T-helper 2 cell treated with Interferon-gamma antibody and Interleukin-4, amounts not matched to agents 5 μg/mL and 100 μg/mL, for 36 hours (primary cell): ENCODE results near the gene PROC.

Experiments used
- DNase-seq: peaks from one replicate; pipeline ENCODE4 v3.0.0; 2021; ENCODE audit warnings: low spot score
- H3K27ac Mint-ChIP-seq: one replicate; pipeline ENCODE4 v1.8.0; 2021; ENCODE audit warnings: mild to moderate bottlenecking, mixed read lengths
- H3K27me3 Mint-ChIP-seq: one replicate; pipeline ENCODE4 v1.8.0; 2021; ENCODE audit warnings: low read depth, mixed read lengths
- H3K36me3 Mint-ChIP-seq: one replicate; pipeline ENCODE4 v1.8.0; 2021; ENCODE audit warnings: low read depth, mixed read lengths
- H3K4me1 Mint-ChIP-seq: one replicate; pipeline ENCODE4 v1.8.0; 2021; ENCODE audit warnings: low read depth, mixed read lengths
- H3K4me3 Mint-ChIP-seq: one replicate; pipeline ENCODE4 v1.8.0; 2022; ENCODE audit warnings: mild to moderate bottlenecking, moderate library complexity, mixed read lengths
- H3K9me3 Mint-ChIP-seq: one replicate; pipeline ENCODE4 v1.8.0; 2021; ENCODE audit warnings: mixed read lengths

Gene PROC

DNA sequence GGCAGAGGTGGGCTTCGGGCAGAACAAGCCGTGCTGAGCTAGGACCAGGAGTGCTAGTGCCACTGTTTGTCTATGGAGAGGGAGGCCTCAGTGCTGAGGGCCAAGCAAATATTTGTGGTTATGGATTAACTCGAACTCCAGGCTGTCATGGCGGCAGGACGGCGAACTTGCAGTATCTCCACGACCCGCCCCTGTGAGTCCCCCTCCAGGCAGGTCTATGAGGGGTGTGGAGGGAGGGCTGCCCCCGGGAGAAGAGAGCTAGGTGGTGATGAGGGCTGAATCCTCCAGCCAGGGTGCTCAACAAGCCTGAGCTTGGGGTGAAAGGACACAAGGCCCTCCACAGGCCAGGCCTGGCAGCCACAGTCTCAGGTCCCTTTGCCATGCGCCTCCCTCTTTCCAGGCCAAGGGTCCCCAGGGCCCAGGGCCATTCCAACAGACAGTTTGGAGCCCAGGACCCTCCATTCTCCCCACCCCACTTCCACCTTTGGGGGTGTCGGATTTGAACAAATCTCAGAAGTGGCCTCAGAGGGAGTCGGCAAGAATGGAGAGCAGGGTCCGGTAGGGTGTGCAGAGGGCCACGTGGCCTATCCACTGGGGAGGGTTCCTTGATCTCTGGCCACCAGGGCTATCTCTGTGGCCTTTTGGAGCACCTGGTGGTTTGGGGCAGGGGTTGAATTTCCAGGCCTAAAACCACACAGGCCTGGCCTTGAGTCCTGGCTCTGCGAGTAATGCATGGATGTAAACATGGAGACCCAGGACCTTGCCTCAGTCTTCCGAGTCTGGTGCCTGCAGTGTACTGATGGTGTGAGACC, at the start of gene PROC:
PROC (plus strand) TSS at position 128 of the 812 bp plus-strand sequence. CDS start 1,516 bp downstream, outside the sequence.
- H3K4me1 Mint-ChIP-seq = peaks cover 16% of the 10 kb centered on the region
- no peaks in the 10 kb centered on the region for H3K9me3 Mint-ChIP-seq
- H3K27ac Mint-ChIP-seq = no peak within 1 kb of the TSS
- H3K27me3 Mint-ChIP-seq = peaks cover 25% of the 10 kb centered on the region
- peak within 1 kb of the TSS; percentile 3 for H3K4me3 Mint-ChIP-seq
- no peaks in the 10 kb centered on the region for H3K36me3 Mint-ChIP-seq
- DNase-seq = no peak

DNA sequence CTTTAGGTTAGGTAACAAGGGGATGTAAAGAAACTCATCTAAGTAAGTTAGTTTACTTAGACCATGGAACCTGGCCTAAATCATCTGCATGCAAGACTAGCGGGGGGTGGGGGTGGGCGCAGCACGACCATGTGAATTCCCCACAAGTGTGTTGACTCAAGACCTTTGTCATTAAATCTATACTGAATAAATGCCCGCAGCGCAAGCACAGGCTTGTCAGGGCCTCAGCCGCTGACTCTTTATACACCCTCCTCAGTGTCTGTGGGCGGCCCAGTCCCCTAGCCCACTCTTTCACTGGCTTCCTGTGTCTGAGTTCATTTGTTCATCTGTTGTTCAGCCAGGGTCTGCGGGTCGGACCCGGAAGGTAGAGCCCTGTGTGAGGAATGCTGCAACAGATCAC, 48.2 kb upstream of the PROC start:
- no peak overlapping the region for H3K27ac Mint-ChIP-seq
- H3K4me3 Mint-ChIP-seq = no peak overlapping the region
- DNase-seq = no peak
- H3K27me3 Mint-ChIP-seq = no peaks in the 10 kb centered on the region
- H3K9me3 Mint-ChIP-seq = peaks cover 51% of the 10 kb centered on the region
- H3K36me3 Mint-ChIP-seq = peaks cover 32% of the 10 kb centered on the region
- H3K4me1 Mint-ChIP-seq = peaks cover 5% of the 10 kb centered on the region

GRCh38 chr2:127371037-127371436, 47.2 kb upstream of the PROC start:
- H3K27ac Mint-ChIP-seq = no peak overlapping the region
- DNase-seq = no peak
- no peak overlapping the region for H3K4me3 Mint-ChIP-seq
- H3K36me3 Mint-ChIP-seq = peaks cover 37% of the 10 kb centered on the region
- H3K4me1 Mint-ChIP-seq = no peaks in the 10 kb centered on the region
- H3K27me3 Mint-ChIP-seq = no peaks in the 10 kb centered on the region
- peaks cover 57% of the 10 kb centered on the region for H3K9me3 Mint-ChIP-seq

DNA sequence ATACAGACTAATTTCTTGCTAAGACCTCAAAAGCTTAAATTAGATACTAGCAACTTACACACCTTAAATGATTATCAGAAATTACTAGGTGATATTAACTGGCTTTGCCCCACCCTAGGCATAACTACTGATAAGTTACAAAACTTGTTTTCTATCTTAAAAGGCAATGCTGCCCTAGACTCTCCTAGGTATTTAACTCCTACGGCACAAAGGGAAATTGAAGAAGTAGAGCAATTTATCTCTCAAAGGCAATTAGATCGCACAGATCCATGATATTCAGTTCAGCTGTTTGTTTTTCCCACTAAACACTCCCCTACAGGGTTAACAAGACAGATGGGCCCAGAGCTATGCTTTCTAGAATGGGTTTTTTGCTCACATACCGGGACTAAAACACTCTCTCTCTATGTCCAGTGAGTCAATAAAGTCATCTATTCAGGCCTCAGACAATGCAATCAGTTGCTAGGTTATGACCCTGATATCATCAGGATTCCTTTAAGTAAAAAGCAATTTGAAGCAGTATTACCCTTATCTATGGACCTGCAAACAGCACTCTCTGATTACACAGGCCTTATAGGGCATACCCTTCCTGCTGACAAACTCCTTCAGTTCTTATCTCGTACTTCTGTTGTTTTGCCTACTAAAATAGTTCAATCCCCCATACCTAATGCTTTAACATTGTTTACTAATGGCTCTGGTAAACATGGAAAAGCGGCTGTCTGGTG, 44.7 kb upstream of the PROC start:
- no peak for DNase-seq
- Mint-ChIP-seq H3K27ac (no peak overlapping the region), H3K36me3 (peaks cover 47% of the 10 kb centered on the region), H3K4me1 (peaks cover 7% of the 10 kb centered on the region), H3K27me3 (no peaks in the 10 kb centered on the region), H3K4me3 (no peak overlapping the region), H3K9me3 (peaks cover 66% of the 10 kb centered on the region)

DNA sequence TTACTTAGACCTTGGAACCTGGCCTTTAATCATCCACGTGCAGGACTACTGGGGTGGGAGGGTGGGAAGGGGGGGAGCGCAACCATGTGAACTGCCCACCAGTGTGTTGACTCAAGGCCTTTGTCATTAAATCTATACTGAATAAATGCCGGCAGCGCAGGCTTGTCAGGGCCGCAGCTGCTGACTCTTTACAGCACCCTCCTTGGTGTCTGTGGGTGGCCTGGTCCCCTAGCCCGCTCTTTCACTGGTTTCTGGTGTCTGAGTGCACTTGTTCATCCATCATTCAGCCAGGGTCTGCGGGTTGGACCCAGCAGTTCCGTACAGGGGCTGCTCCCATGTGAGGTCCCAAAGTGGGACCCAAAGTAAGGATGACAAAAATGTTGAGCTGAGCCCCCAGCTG, 42.0 kb upstream of the PROC start:
- no peak for DNase-seq
- Mint-ChIP-seq H3K9me3 (peaks cover 47% of the 10 kb centered on the region), H3K27ac (no peak overlapping the region), H3K36me3 (peaks cover 36% of the 10 kb centered on the region), H3K4me1 (peaks cover 7% of the 10 kb centered on the region), H3K27me3 (no peaks in the 10 kb centered on the region), H3K4me3 (no peak overlapping the region)

DNA sequence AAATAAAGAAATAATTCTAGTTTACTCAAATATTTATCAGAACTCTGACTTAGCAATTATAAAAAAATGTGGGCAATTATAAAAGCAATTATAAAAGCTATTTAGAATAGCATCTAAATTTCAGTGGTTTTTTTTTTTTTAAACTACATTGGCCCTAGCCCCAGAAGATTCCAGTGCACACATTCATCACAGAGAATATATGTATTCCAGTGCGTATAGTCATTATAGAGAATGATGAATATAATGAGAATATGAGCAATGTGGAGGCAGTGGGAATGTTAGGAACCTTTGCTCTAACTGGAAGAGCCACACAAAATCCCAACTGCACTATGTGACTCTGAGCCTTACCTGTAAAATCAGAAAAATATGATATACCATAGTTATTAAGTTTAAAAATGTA, 41.0 kb upstream of the PROC start:
- no peak overlapping the region for H3K27ac Mint-ChIP-seq
- peaks cover 37% of the 10 kb centered on the region for H3K9me3 Mint-ChIP-seq
- H3K4me3 Mint-ChIP-seq = no peak overlapping the region
- no peaks in the 10 kb centered on the region for H3K27me3 Mint-ChIP-seq
- no peak for DNase-seq
- peaks cover 30% of the 10 kb centered on the region for H3K36me3 Mint-ChIP-seq
- H3K4me1 Mint-ChIP-seq = peaks cover 7% of the 10 kb centered on the region

DNA sequence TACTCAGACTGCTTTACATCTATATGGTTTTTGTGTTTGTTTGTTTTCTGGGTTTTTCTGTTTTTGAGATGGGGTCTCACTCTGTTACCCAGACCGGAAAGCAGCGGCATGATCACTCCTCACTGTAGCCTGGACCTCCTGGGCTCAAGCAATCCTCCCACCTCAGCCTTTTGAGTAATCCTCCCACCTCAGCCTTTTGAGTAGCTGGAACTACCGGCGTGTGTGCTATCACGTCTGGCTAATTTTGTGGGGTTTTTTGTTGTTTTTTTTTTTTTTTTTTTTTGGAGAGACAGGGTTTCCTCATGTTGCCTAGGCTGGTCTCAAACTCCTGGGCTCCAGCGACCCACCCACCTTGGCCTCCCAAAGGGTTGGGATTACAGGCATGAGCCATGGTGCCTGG, 39.5 kb upstream of the PROC start:
- Mint-ChIP-seq H3K9me3 (peaks cover 26% of the 10 kb centered on the region), H3K27me3 (no peaks in the 10 kb centered on the region), H3K36me3 (peaks cover 29% of the 10 kb centered on the region), H3K4me1 (peaks cover 14% of the 10 kb centered on the region), H3K4me3 (no peak overlapping the region), H3K27ac (no peak overlapping the region)
- no peak for DNase-seq

- Mint-ChIP-seq H3K4me3 (no peak overlapping the region), H3K27me3 (no peaks in the 10 kb centered on the region), H3K36me3 (peaks cover 23% of the 10 kb centered on the region), H3K9me3 (peaks cover 15% of the 10 kb centered on the region), H3K27ac (no peak overlapping the region), H3K4me1 (peaks cover 20% of the 10 kb centered on the region)
- DNase-seq = no peak
Observed at GRCh38 chr2:127379712-127380355, 38.4 kb upstream of the PROC start.

GRCh38 chr2:127381762-127382161, 36.5 kb upstream of the PROC start:
- H3K27me3 Mint-ChIP-seq = no peaks in the 10 kb centered on the region
- peaks cover 16% of the 10 kb centered on the region for H3K36me3 Mint-ChIP-seq
- no peak overlapping the region for H3K4me3 Mint-ChIP-seq
- DNase-seq = no peak
- H3K27ac Mint-ChIP-seq = no peak overlapping the region
- peaks cover 9% of the 10 kb centered on the region for H3K9me3 Mint-ChIP-seq
- H3K4me1 Mint-ChIP-seq = peaks cover 38% of the 10 kb centered on the region

DNA sequence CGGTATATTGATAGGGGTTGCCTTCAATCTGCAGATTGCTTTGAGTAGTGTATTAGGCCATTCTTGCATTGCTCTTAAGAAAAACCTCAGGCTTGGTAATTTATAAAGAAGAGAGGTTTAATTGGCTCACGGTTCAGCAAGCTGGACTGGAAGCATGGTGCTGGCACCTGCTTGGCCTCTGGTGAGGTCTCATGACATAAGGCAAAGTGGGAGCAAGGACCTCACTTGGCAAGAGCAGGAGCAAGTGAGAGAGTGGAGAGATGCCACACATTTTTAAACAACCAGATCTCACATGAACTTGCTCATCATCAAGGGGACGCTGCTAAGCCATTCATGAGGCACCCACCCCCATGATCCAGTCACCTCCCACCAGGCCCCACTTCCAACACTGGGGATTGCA, 35.4 kb upstream of the PROC start:
- H3K4me1 Mint-ChIP-seq = peaks cover 36% of the 10 kb centered on the region
- H3K9me3 Mint-ChIP-seq = peaks cover 4% of the 10 kb centered on the region
- no peaks in the 10 kb centered on the region for H3K27me3 Mint-ChIP-seq
- H3K27ac Mint-ChIP-seq = no peak overlapping the region
- H3K4me3 Mint-ChIP-seq = no peak overlapping the region
- H3K36me3 Mint-ChIP-seq = peaks cover 9% of the 10 kb centered on the region
- no peak for DNase-seq

DNA sequence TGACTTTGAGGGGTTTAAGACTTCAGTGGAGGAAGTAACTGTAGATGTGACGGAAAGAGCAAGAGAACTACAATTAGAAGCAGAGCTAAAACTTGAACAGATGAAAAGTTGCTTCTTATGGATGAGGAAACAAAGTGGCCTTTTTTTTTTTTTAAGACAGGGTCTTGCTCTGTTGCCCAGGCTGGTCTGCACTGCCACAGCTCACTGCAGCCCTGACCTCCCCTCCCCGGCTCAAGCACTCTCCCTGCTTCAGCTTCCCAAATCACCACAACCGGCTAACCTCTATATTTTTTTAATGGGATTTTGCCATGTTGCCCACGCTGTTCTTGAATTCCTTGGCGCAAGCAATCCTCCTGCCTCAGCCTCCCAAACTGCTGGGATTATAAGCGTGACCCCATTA, 33.7 kb upstream of the PROC start:
- Mint-ChIP-seq H3K4me3 (no peak overlapping the region), H3K4me1 (peaks cover 46% of the 10 kb centered on the region), H3K36me3 (peaks cover 7% of the 10 kb centered on the region), H3K9me3 (no peaks in the 10 kb centered on the region), H3K27ac (no peak overlapping the region), H3K27me3 (no peaks in the 10 kb centered on the region)
- DNase-seq = no peak

- peak overlapping the region; percentile 87 for H3K27ac Mint-ChIP-seq
- peaks cover 56% of the 10 kb centered on the region for H3K4me1 Mint-ChIP-seq
- no peak for DNase-seq
- H3K4me3 Mint-ChIP-seq = peak overlapping the region; percentile 90
- no peaks in the 10 kb centered on the region for H3K27me3 Mint-ChIP-seq
- H3K36me3 Mint-ChIP-seq = peaks cover 7% of the 10 kb centered on the region
- H3K9me3 Mint-ChIP-seq = no peaks in the 10 kb centered on the region
Observed at GRCh38 chr2:127386246-127386645, 32.0 kb upstream of the PROC start.

DNA sequence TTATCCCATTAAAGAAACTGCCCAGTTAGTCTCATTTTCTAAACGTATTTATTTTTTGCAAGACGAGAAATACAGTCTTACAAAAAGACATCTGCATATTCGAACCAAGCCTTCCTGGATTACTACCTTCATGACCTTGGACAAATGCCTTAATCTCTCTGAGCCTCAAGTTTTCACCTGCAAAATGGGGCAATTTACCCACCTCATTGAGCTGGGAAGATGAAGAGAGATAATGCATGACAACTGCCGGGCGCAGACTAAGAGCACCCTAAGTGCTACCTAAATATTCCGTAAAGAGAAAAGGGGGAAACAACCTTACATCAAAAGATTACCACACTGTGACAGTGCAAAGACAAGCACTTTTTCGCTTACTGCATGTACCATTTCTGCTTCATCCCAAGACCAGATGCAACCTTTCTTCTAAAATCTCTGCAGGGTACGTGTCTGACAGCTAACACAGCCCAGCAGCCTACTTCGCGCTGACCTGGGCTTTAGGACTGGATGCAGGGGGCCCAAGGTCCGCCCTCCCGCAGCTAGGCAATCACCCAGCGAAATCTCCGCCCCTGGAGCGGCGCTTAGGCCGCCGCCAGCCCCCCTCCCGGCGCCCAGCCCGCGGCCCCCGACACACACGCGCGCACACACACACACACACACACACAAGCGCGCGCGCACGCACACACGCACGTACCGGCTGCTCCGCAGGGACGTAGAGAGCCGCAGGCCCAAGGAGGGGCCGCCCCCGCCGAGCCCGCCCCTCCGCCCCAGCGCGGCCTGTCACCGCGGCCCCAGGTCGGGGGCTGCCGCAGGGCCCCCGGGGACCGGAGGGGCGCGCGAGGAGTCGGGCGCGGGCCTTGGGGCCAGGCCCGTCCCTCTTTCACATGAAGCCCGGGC, 31.2 kb upstream of the PROC start:
- Mint-ChIP-seq H3K36me3 (peaks cover 7% of the 10 kb centered on the region), H3K27me3 (no peaks in the 10 kb centered on the region), H3K27ac (peak overlapping the region; percentile 87), H3K9me3 (no peaks in the 10 kb centered on the region), H3K4me1 (peaks cover 56% of the 10 kb centered on the region), H3K4me3 (peak overlapping the region; percentile 90)
- DNase-seq = peak; percentile 82
